Measurements from ENCODE around the gene ZNF521.

GRCh38 chr18:25077038-25077943 lies 274.7 kb downstream of the ZNF521 start:
- TF ChIP-seq CTCF (IDR thresholded peaks at IDR 0.05) = no peak
- no peak for TF ChIP-seq POLR2A (IDR thresholded peaks at IDR 0.05)

All from breast epithelium (tissue), 3 donors.